Natural killer cell (primary cell): ENCODE results near the gene HSPA1A. TPM values are rescaled to one million over a fixed set of nuclear protein-coding genes. Genes with fewer than 3 reads are reported as not detected.
A peak's percentile ranks its signal among the peaks of the same experiment; 100 is the strongest.

ENCODE experiments used
- ATAC-seq, 3 donors: fragments of 150-1000 bp in 2 of 3; fragments of 200-7000 bp in 1 of 3; cut with Tn5 transposase; 1 replicate in 1 of 3; 2 replicates in 2 of 3; pipeline ENCODE4 v1.10.0; 2021; ENCODE audit warnings: mild to moderate bottlenecking in 2 of 3, moderate library complexity in 2 of 3
- DNase-seq, 2 donors: peaks; one replicate each; pipeline versions ENCODE4 v3.0.0 to v3.0.0-alpha.2; 2013 to 2021; ENCODE audit warnings: mixed read lengths in 1 of 2
- H3K27ac ChIP-seq: one replicate; pipeline ENCODE4 v1.5.1; 2013; ENCODE audit warnings: mild to moderate bottlenecking, low read length
- H3K27me3 ChIP-seq: one replicate; pipeline ENCODE4 v1.6.1; 2013; ENCODE audit warnings: low read length; ENCODE audit not compliant: control insufficient read depth, insufficient read depth
- H3K36me3 ChIP-seq: one replicate; pipeline ENCODE4 v1.6.1; 2013; ENCODE audit warnings: low read length; ENCODE audit not compliant: control insufficient read depth, insufficient read depth
- H3K4me1 ChIP-seq: one replicate; pipeline ENCODE4 v1.6.1; 2013; ENCODE audit warnings: low read length; ENCODE audit not compliant: control insufficient read depth, insufficient read depth
- H3K4me3 ChIP-seq: one replicate; pipeline ENCODE4 v1.5.1; 2013; ENCODE audit warnings: low read length
- H3K9me3 ChIP-seq: one replicate; pipeline ENCODE4 v1.6.1; 2013; ENCODE audit warnings: low read length; ENCODE audit not compliant: control insufficient read depth, insufficient read depth
- H3K27ac Mint-ChIP-seq, 2 donors: one replicate each; pipeline ENCODE4 v1.8.0; 2022; ENCODE audit warnings: mild to moderate bottlenecking in 2 of 2, mixed read lengths in 2 of 2, moderate library complexity in 1 of 2
- H3K27me3 Mint-ChIP-seq, 2 donors: one replicate each; pipeline ENCODE4 v1.8.0; 2022; ENCODE audit warnings: low read depth in 2 of 2, mixed read lengths in 2 of 2
- H3K36me3 Mint-ChIP-seq: one replicate; pipeline ENCODE4 v1.8.0; 2022; ENCODE audit warnings: mixed read lengths
- H3K4me1 Mint-ChIP-seq, 2 donors: one replicate each; pipeline ENCODE4 v1.8.0; 2022; ENCODE audit warnings: mixed read lengths in 2 of 2
- H3K4me3 Mint-ChIP-seq: one replicate; pipeline ENCODE4 v1.8.0; 2022; ENCODE audit warnings: mild to moderate bottlenecking, moderate library complexity, mixed read lengths
- H3K9me3 Mint-ChIP-seq, 2 donors: one replicate each; pipeline ENCODE4 v1.8.0; 2022; ENCODE audit warnings: mixed read lengths in 2 of 2
- CTCF ChIP-seq: fragments of 200-600 bp; IDR thresholded peaks from one replicate; pipeline ENCODE4 v1.8.0; 2022; ENCODE audit warnings: antibody characterized with exemption
- WGBS: methylation state at CpG from one replicate; pipeline ENCODE4 v1.1.7; 2013; ENCODE audit warnings: missing lambda C conversion rate; ENCODE audit not compliant: insufficient coverage; 5-methylcytosine and 5-hydroxymethylcytosine counted together
- intact Hi-C: fragments of 100-400 bp; cut with micrococcal nuclease; formaldehyde crosslinking; loops from one replicate; pipeline ENCODE4 v1.14.2; 2022
- total RNA-seq, 4 donors: library from RNA; stranded (reverse); fragments of 120-200 nt in 1 of 4; gene quantifications; one replicate each; pipeline versions ENCODE4 v1.2.3 to v1.2.4, GENCODE V29; 2013 to 2022

The HSPA1A gene
- total RNA-seq, 3 donors from 2014 or later (not counting 1 experiment from before 2014, with no cell fraction given): 24.4 to 34.6 (median 34.5) TPM

GRCh38 chr6:31858707-31859106 lies 43.4 kb downstream of the HSPA1A start:
- no peaks in the 10 kb centered on the region for H3K36me3 Mint-ChIP-seq
- H3K36me3 ChIP-seq: peaks cover 28% of the 10 kb centered on the region
- H3K27me3 Mint-ChIP-seq: no peaks in the 10 kb centered on the region
- H3K27ac Mint-ChIP-seq: no peak overlapping the region
- WGBS: 94% methylated on average over 8 of the region's 8 CpGs
- no peaks in the 10 kb centered on the region for H3K9me3 ChIP-seq
- ATAC-seq (no peak), DNase-seq (no peak)
- no peaks in the 10 kb centered on the region for H3K9me3 Mint-ChIP-seq
- H3K27ac ChIP-seq: no peak overlapping the region
- no peaks in the 10 kb centered on the region for H3K27me3 ChIP-seq
- H3K4me3 Mint-ChIP-seq: no peak overlapping the region
- peaks cover 17% of the 10 kb centered on the region for H3K4me1 ChIP-seq
- intact Hi-C loops: no loop called here
- H3K4me1 Mint-ChIP-seq: peaks cover 20 to 25% of the 10 kb centered on the region in 2 donors
- no peak for TF ChIP-seq CTCF
- no peak overlapping the region for H3K4me3 ChIP-seq

GRCh38 chr6:31859923-31860322 lies 44.6 kb downstream of the HSPA1A start:
- peaks cover 28% of the 10 kb centered on the region for H3K36me3 ChIP-seq
- peak overlapping the region; percentile 16 to 44 for H3K27ac Mint-ChIP-seq
- no peaks in the 10 kb centered on the region for H3K36me3 Mint-ChIP-seq
- DNase-seq (no peak), ATAC-seq (no peak)
- WGBS: 93% methylated on average over 11 of the region's 11 CpGs
- intact Hi-C loops: no loop called here
- peak overlapping the region; percentile 40 for H3K4me3 Mint-ChIP-seq
- H3K4me1 ChIP-seq: peaks cover 25% of the 10 kb centered on the region
- no peaks in the 10 kb centered on the region for H3K27me3 ChIP-seq
- peaks cover 20 to 33% of the 10 kb centered on the region in 2 donors for H3K4me1 Mint-ChIP-seq
- no peak overlapping the region for H3K27ac ChIP-seq
- no peak for TF ChIP-seq CTCF
- H3K9me3 Mint-ChIP-seq: no peaks in the 10 kb centered on the region
- no peak overlapping the region for H3K4me3 ChIP-seq
- H3K27me3 Mint-ChIP-seq: no peaks in the 10 kb centered on the region
- no peaks in the 10 kb centered on the region for H3K9me3 ChIP-seq

- no peaks in the 10 kb centered on the region for H3K36me3 Mint-ChIP-seq
- no peak overlapping the region for H3K4me3 Mint-ChIP-seq
- Histone ChIP-seq H3K27me3 (no peaks in the 10 kb centered on the region), H3K36me3 (peaks cover 28% of the 10 kb centered on the region), H3K4me1 (peaks cover 25% of the 10 kb centered on the region), H3K9me3 (no peaks in the 10 kb centered on the region), H3K27ac (no peak overlapping the region), H3K4me3 (no peak overlapping the region)
- ATAC-seq: no peak
- peaks cover 20 to 33% of the 10 kb centered on the region in 2 donors for H3K4me1 Mint-ChIP-seq
- no peak for TF ChIP-seq CTCF
- no peaks in the 10 kb centered on the region for H3K9me3 Mint-ChIP-seq
- no peaks in the 10 kb centered on the region for H3K27me3 Mint-ChIP-seq
- DNase-seq: no peak
- peak overlapping the region; percentile 16 to 44 for H3K27ac Mint-ChIP-seq
- intact Hi-C loops: no loop called here
- WGBS: 97% methylated on average over 13 of the region's 13 CpGs
Measured at GRCh38 chr6:31860349-31860748, 45.0 kb downstream of the HSPA1A start.

GRCh38 chr6:31861150-31861549 lies 45.8 kb downstream of the HSPA1A start:
- Mint-ChIP-seq H3K4me1 (peaks cover 20 to 33% of the 10 kb centered on the region in 2 donors), H3K9me3 (no peaks in the 10 kb centered on the region), H3K36me3 (no peaks in the 10 kb centered on the region), H3K27ac (peak overlapping the region in 1 of 2 donors; percentile 99), H3K27me3 (no peaks in the 10 kb centered on the region), H3K4me3 (peak overlapping the region; percentile 96)
- no peaks in the 10 kb centered on the region for H3K9me3 ChIP-seq
- intact Hi-C loops: no loop called here
- no peak for TF ChIP-seq CTCF
- peaks cover 25% of the 10 kb centered on the region for H3K4me1 ChIP-seq
- DNase-seq (no peak), ATAC-seq (no peak)
- H3K27ac ChIP-seq: no peak overlapping the region
- WGBS: 92% methylated on average over 7 of the region's 7 CpGs
- H3K36me3 ChIP-seq: peaks cover 28% of the 10 kb centered on the region
- no peaks in the 10 kb centered on the region for H3K27me3 ChIP-seq
- H3K4me3 ChIP-seq: no peak overlapping the region
